ENCODE results near the gene RFX4. TPM values are rescaled to one million over a fixed set of nuclear protein-coding genes. Genes with fewer than 3 reads are reported as not detected.
A peak's percentile ranks its signal among the peaks of the same experiment; 100 is the strongest.

Gene RFX4
- total RNA-seq, 1 donor from 2014 or later = 53.8 TPM

- peak overlapping the region; percentile 6 for H3K27ac Mint-ChIP-seq (ENCODE audit: unreplicated experiment)
- H3K27me3 Mint-ChIP-seq (ENCODE audit: low read depth) = no peaks in the 10 kb centered on the region
- H3K4me3 Mint-ChIP-seq = no peak overlapping the region
- no peak for DNase-seq (ENCODE audit: low read depth, low spot score)
- no peaks in the 10 kb centered on the region for H3K9me3 Mint-ChIP-seq
- TF ChIP-seq CTCF (conservative IDR thresholded peaks at IDR 0.05) = no peak
- peaks cover 51% of the 10 kb centered on the region for H3K4me1 Mint-ChIP-seq
- H3K36me3 Mint-ChIP-seq (ENCODE audit: low read depth) = no peaks in the 10 kb centered on the region
These were observed 65.2 kb downstream of the RFX4 start for GRCh38 chr12:106647793-106648514.

- H3K27ac Mint-ChIP-seq (ENCODE audit: unreplicated experiment) = no peak overlapping the region
- H3K4me1 Mint-ChIP-seq = peaks cover 45% of the 10 kb centered on the region
- H3K9me3 Mint-ChIP-seq = no peaks in the 10 kb centered on the region
- DNase-seq (ENCODE audit: low read depth, low spot score) = no peak
- no peak for TF ChIP-seq CTCF (conservative IDR thresholded peaks at IDR 0.05)
- H3K4me3 Mint-ChIP-seq = no peak overlapping the region
- no peaks in the 10 kb centered on the region for H3K36me3 Mint-ChIP-seq (ENCODE audit: low read depth)
- H3K27me3 Mint-ChIP-seq (ENCODE audit: low read depth) = no peaks in the 10 kb centered on the region
These were observed 65.9 kb downstream of the RFX4 start for GRCh38 chr12:106648736-106649135.

GRCh38 chr12:106651552-106651951, 68.7 kb downstream of the RFX4 start:
- no peak for DNase-seq (ENCODE audit: low read depth, low spot score)
- H3K4me3 Mint-ChIP-seq = no peak overlapping the region
- no peak for TF ChIP-seq CTCF (conservative IDR thresholded peaks at IDR 0.05)
- H3K36me3 Mint-ChIP-seq (ENCODE audit: low read depth) = peaks cover 16% of the 10 kb centered on the region
- H3K4me1 Mint-ChIP-seq = peaks cover 22% of the 10 kb centered on the region
- H3K27me3 Mint-ChIP-seq (ENCODE audit: low read depth) = no peaks in the 10 kb centered on the region
- no peak overlapping the region for H3K27ac Mint-ChIP-seq (ENCODE audit: unreplicated experiment)
- H3K9me3 Mint-ChIP-seq = no peaks in the 10 kb centered on the region

GRCh38 chr12:106652510-106653015, 69.8 kb downstream of the RFX4 start:
- Mint-ChIP-seq H3K4me1 (peaks cover 19% of the 10 kb centered on the region), H3K27me3 (ENCODE audit: low read depth) (no peaks in the 10 kb centered on the region), H3K27ac (ENCODE audit: unreplicated experiment) (no peak overlapping the region), H3K36me3 (ENCODE audit: low read depth) (peaks cover 25% of the 10 kb centered on the region), H3K4me3 (no peak overlapping the region), H3K9me3 (no peaks in the 10 kb centered on the region)
- DNase-seq (ENCODE audit: low read depth, low spot score) = no peak
- no peak for TF ChIP-seq CTCF (conservative IDR thresholded peaks at IDR 0.05)

GRCh38 chr12:106655577-106655976, 72.8 kb downstream of the RFX4 start:
- Mint-ChIP-seq H3K9me3 (peaks cover 8% of the 10 kb centered on the region), H3K36me3 (ENCODE audit: low read depth) (peaks cover 53% of the 10 kb centered on the region)

More at GRCh38 chr12:106655577-106655976, 72.8 kb downstream of the RFX4 start:
- DNase-seq (ENCODE audit: low read depth, low spot score) = no peak
- no peak overlapping the region for H3K4me3 Mint-ChIP-seq
- no peak overlapping the region for H3K27ac Mint-ChIP-seq (ENCODE audit: unreplicated experiment)
- H3K4me1 Mint-ChIP-seq = peaks cover 9% of the 10 kb centered on the region
- no peaks in the 10 kb centered on the region for H3K27me3 Mint-ChIP-seq (ENCODE audit: low read depth)
- no peak for TF ChIP-seq CTCF (conservative IDR thresholded peaks at IDR 0.05)
